Measurements from ENCODE around the gene SIRPG.
A peak's percentile ranks its signal among the peaks of the same experiment; 100 is the strongest.
"Not testable (repeated sequence)": the region's sequence is repeated elsewhere in the genome, so short reads cannot be mapped to it uniquely, and the experiment has no call there.

The SIRPG gene

GRCh38 chr20:1635291-1635979 is 22.1 kb downstream of the SIRPG start:
- DNase-seq = no peak

- no peak for DNase-seq
Observed at GRCh38 chr20:1633535-1633934, 24.0 kb downstream of the SIRPG start.

DNA sequence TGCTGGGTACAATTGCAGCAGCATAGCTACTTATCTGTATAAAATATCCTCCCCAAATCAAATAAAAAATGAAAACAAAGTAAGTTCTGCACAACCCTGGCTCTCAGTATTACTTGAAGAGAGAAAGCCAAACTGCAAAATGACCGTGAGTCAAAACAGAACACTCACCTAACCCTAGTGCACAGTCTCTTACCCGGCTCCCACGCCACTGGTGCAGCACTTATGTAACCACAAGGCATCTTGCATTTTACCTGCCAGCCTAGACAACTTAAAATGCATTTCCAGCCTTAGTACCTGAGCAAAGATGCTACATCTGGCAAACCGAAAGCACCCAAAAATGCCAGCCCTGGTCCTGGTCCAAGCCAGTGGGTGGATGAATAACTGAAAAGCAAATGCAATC is 25.4 kb downstream of the SIRPG start:
- no peak for DNase-seq

- DNase-seq = no peak
Observed at GRCh38 chr20:1631309-1632151, 26.0 kb downstream of the SIRPG start.

DNA sequence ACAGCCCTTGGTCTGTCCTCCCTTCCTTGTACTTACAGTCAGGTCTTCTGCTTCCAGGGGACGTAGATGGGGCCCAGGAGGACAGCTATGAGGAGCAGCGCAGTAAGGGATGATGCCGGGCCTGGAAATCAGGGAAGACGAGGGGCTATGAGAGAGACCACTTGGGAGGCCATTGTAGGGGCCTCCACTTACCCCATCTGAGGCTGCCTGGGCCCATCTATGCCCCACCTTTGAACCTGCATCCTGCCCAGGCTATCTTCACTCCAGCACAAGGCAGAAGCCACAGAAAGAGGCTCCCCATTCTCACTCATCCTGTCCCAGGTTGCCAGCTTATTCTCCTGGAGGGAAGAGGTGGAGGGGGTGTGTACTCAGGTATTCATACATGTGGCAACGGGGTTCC is 27.4 kb downstream of the SIRPG start:
- DNase-seq = no peak

- DNase-seq = no peak
Observed at GRCh38 chr20:1629321-1629720, 28.3 kb downstream of the SIRPG start.

GRCh38 chr20:1628621-1629020 is 29.0 kb downstream of the SIRPG start:
- DNase-seq = no peak

GRCh38 chr20:1627200-1627550 is 30.4 kb downstream of the SIRPG start:
- DNase-seq = no peak

- no peak for DNase-seq
Observed at GRCh38 chr20:1626528-1627199, 30.9 kb downstream of the SIRPG start.

DNA sequence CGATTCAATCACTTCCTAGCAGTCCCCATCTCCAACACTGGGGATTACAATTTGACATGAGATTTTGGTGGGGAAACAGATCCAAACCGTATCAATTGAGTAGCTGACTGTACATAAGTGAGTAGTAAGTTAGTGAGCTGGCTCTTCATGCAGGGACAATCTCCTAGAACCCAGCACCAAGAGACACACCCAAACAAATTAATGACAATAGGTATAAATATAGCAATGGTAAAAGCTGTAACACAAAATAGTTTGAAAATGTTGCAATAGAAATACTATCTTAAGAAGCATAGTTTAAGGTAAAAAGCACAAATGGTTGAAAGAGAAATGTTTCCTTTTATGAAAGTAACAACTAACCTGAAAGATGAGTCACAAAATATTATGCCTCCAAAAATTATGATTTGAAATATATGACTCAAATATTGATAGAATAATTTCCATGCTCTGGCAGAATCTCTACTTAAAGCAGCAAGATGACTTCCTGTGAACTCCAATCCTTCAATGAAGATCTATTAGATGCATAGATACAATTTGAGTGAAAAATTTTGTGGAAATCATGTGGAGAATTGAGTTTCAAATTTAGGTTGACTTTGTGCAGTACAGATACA is 32.4 kb downstream of the SIRPG start:
- DNase-seq = no peak

GRCh38 chr20:1623501-1624205 is 33.9 kb downstream of the SIRPG start:
- DNase-seq = no peak

GRCh38 chr20:1622450-1622849 is 35.1 kb downstream of the SIRPG start:
- DNase-seq = no peak

GRCh38 chr20:1621316-1621715 is 36.3 kb downstream of the SIRPG start:
- no peak for DNase-seq

- peak in 1 of 56 donors; percentile 7 for DNase-seq
Observed at GRCh38 chr20:1619861-1620444, 37.6 kb downstream of the SIRPG start, which contains the start of gene SIRPB1. TSS of gene SIRPB1 (minus strand) at chr20:1620009. CDS start at chr20:1619944, 65 bp downstream.

- no peak for DNase-seq
Observed at GRCh38 chr20:1618954-1619540, 38.5 kb downstream of the SIRPG start.

GRCh38 chr20:1618479-1618878 is 39.1 kb downstream of the SIRPG start:
- DNase-seq = no peak

GRCh38 chr20:1616858-1617434 is 40.6 kb downstream of the SIRPG start:
- no peak for DNase-seq

DNA sequence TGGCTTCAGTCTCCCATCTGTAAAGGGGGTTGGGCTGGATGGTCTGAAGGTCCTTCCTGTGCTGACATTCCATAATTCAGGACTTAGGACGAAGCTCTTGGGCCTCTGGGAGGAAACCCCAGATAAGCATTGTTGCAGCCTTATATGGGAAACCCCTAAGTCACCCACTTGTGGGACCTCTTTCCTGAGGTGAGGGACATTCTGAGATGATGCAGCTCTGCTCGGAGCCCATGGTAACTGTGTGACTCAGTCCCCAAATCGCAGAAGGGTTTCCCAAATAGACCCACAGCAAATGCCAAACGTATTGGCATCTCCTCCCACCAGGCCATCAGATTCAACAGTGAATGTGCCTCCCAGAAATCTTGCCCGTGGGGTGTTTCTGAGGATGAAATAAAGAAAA is 47.2 kb downstream of the SIRPG start:
- DNase-seq = not testable (repeated sequence)

DNA sequence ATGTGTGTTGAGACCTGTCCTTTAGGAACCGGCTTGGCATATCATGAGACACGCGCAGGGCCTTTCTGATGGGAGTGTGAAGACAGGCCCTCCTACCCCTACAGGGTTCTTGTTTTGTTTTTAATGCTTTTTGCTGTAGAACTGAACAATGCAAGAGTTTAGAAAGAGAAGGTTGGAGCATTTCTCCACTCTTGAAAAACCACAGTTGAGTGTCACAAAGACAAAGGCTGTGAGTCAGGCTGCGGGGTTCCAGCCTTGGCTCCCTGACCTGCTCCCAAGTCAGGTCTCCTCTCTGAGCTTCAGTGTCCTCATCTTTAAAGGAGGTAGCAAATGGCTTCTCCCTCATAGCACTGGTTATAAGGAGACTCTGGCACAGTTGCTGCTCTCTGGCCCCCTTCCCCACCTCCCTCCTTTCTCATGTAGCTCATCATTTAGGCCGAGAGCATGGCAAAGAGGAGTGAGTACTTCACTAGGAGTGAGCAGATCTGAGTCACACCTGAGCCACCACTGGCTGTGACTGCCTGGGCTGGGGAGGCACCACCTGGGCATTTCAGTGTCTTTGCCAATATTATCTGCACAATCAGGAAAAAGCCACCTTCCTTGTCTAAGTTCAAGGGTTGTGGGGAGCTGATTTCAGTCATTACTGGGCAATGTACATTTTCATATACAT is 48.8 kb downstream of the SIRPG start:
- DNase-seq = not testable (repeated sequence)

Measured in nucleus accumbens (tissue), 56 donors.